ENCODE measurements around the gene KLK6.

DNA sequence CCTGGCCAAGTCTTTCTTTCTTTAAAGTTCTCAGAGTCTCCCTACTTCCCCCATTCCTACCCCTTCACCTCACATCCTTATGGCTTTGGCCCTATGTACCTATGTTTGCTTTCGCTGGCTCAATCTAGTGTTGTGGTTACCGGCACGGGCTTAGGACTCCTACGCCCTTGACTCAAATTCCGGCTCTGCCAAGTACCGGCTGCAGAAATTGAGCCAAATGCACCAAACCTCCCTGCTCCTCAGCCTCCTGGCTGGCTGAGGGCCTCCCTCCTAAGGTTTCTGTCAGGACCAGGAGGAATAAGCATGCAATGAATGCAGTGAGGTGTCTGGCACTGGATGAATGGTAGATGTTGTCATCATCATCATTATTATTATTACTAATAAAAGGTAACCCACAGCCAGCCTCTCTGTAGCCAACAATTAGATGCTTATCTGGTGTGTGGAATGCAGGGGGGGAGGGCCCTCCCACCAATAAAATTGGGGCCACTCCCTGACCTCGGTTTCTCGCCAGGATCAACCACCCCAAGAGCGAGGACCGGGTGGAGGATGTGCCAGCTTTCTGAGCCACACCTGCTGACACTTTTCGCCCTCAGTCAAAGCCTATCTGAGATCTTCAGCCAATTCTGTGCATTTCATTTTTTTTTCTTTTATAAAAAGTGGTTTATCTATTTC is 37.2 kb downstream of the KLK6 start:
- TF ChIP-seq, protein P1, sequence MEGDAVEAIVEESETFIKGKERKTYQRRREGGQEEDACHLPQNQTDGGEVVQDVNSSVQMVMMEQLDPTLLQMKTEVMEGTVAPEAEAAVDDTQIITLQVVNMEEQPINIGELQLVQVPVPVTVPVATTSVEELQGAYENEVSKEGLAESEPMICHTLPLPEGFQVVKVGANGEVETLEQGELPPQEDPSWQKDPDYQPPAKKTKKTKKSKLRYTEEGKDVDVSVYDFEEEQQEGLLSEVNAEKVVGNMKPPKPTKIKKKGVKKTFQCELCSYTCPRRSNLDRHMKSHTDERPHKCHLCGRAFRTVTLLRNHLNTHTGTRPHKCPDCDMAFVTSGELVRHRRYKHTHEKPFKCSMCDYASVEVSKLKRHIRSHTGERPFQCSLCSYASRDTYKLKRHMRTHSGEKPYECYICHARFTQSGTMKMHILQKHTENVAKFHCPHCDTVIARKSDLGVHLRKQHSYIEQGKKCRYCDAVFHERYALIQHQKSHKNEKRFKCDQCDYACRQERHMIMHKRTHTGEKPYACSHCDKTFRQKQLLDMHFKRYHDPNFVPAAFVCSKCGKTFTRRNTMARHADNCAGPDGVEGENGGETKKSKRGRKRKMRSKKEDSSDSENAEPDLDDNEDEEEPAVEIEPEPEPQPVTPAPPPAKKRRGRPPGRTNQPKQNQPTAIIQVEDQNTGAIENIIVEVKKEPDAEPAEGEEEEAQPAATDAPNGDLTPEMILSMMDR (conservative IDR thresholded peaks at IDR 0.05; ENCODE audit: low read depth, low read length) = no peak
- no peak for TF ChIP-seq EZH2 (IDR thresholded peaks at IDR 0.05; ENCODE audit: borderline replicate concordance, low read depth, low read length, poor library complexity, severe bottlenecking)
